GM12801 (cell line): Measurements from ENCODE around the gene TNFRSF8.

Experiments used
- TF ChIP-seq, protein P1 (sequence below): IDR thresholded peaks from one replicate; pipeline ENCODE4 v1.5.1; 2011; ENCODE audit warnings: control low read depth; ENCODE audit not compliant: insufficient read length; ENCODE audit errors: extremely low read depth

The TNFRSF8 gene

DNA sequence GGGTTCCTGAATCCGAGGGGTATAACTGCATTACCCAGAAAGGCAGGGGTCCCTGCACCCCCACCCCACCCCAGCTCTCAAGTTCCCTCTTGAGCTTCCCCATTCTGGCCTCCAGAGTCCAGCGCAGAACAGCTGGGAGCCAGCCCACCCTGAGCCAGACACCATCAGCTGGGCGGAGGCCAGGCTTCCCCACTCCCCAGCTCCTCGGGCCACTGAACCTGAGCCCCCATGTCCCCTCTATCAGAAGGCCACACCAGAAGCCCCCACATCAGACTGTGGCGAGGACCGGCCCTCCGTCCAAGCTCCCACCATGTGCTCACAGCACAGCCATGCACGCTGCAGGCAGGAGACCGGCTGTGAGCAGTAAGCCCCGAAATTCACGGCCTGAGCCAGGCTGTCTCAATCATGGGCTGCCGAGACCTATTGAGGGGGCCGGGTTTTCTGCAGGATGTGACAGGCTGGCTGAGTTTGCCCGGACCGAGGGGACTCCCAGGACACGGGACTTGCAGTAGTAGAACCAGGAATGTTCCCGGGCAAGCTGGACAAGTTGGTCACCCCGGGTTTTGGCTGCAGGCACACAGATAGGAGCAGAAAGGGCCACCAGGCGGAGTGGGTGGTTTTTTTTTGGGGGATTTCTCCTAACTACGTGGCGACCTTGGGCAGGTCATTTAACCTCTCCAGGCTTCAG, 78.2 kb downstream of the TNFRSF8 start:
- TF ChIP-seq, protein P1, sequence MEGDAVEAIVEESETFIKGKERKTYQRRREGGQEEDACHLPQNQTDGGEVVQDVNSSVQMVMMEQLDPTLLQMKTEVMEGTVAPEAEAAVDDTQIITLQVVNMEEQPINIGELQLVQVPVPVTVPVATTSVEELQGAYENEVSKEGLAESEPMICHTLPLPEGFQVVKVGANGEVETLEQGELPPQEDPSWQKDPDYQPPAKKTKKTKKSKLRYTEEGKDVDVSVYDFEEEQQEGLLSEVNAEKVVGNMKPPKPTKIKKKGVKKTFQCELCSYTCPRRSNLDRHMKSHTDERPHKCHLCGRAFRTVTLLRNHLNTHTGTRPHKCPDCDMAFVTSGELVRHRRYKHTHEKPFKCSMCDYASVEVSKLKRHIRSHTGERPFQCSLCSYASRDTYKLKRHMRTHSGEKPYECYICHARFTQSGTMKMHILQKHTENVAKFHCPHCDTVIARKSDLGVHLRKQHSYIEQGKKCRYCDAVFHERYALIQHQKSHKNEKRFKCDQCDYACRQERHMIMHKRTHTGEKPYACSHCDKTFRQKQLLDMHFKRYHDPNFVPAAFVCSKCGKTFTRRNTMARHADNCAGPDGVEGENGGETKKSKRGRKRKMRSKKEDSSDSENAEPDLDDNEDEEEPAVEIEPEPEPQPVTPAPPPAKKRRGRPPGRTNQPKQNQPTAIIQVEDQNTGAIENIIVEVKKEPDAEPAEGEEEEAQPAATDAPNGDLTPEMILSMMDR = no peak

- TF ChIP-seq, protein P1 = no peak
Observed at GRCh38 chr1:12142141-12142823, 79.2 kb downstream of the TNFRSF8 start.

GRCh38 chr1:12142891-12143630, 80.0 kb downstream of the TNFRSF8 start:
- TF ChIP-seq, protein P1 = no peak

DNA sequence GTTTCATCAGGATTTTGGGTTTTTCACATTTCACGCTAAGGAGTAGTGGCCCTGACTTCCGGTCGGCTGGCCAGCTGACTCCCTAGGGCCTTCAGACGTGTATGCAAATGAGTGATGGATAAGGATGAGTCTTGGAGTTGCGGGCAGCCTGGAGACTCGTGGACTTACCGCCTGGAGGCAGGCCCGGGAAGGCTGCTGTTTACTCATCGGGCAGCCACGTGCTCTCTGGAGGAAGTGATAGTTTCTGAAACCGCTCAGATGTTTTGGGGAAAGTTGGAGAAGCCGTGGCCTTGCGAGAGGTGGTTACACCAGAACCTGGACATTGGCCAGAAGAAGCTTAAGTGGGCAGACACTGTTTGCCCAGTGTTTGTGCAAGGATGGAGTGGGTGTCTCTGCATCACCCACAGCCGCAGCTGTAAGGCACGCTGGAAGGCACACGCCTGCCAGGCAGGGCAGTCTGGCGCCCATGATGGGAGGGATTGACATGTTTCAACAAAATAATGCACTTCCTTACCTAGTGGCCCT, 80.6 kb downstream of the TNFRSF8 start:
- TF ChIP-seq, protein P1 = no peak

DNA sequence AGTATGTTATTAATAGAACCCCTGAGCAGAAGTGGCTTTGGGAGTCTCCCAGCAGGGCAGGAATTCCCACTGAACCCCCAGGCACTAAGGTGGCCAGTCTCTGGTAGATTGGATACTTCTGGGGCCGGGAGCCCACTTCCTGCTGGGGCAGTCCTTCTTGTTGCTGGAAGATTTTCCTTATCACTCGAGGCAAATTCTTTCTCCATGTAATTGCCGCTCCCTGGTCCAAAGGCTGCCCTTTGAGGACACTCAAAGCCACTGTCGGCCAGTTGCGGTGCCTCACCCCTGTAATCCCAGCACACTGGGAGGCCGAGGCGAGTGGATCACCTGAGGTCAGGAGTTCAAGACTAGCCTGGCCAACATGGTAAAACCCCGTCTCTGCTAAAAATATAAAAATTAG, 81.1 kb downstream of the TNFRSF8 start:
- TF ChIP-seq, protein P1 = no peak

GRCh38 chr1:12144969-12145368, 81.9 kb downstream of the TNFRSF8 start:
- TF ChIP-seq, protein P1 = no peak

GRCh38 chr1:12145616-12146342, 82.7 kb downstream of the TNFRSF8 start:
- TF ChIP-seq, protein P1 = no peak
